K562 (cell line): Measurements from ENCODE around the gene PLTP. TPM values are rescaled to one million over a fixed set of nuclear protein-coding genes. Genes with fewer than 3 reads are reported as not detected.
A peak's percentile ranks its signal among the peaks of the same experiment; 100 is the strongest.

ENCODE experiments used
- CXXC5 ChIP-seq: fragments of 250-450 bp; sonication (Bioruptor Pico); IDR thresholded peaks from 2 replicates; pipeline ENCODE4 v1.8.0; 2022; ENCODE audit warnings: inconsistent platforms, mild to moderate bottlenecking, moderate library complexity
- DNMT1 ChIP-seq: fragments of 450-650 bp; IDR thresholded peaks from 2 replicates; pipeline ENCODE4 v1.6.1; 2016; ENCODE audit warnings: antibody characterized with exemption, mild to moderate bottlenecking
- ELF2 ChIP-seq: fragments of 250-450 bp; sonication (Bioruptor Pico); IDR thresholded peaks from 2 replicates; pipeline ENCODE4 v1.5.0; 2021; ENCODE audit warnings: mild to moderate bottlenecking
- ETV1 ChIP-seq: fragments of 450-650 bp; conservative IDR thresholded peaks from 2 replicates; pipeline ENCODE4 v1.6.1; 2016; ENCODE audit warnings: missing genetic modification characterization, control low read depth, low read depth, missing compliant biosample characterization
- FOSL1 ChIP-seq: fragments of 200-800 bp; sonication (Bioruptor generic); conservative IDR thresholded peaks from 2 replicates; pipeline ENCODE4 v1.6.1; 2016; ENCODE audit warnings: missing genetic modification characterization, missing compliant biosample characterization
- FOXJ2 ChIP-seq: fragments of 200-800 bp; sonication (Bioruptor generic); IDR thresholded peaks from 2 replicates; pipeline ENCODE4 v1.6.1; 2016; ENCODE audit warnings: missing genetic modification characterization, missing compliant biosample characterization
- GMEB1 ChIP-seq: fragments of 250-450 bp; sonication (Bioruptor Pico); IDR thresholded peaks from 2 replicates; pipeline ENCODE4 v1.4.0; 2020; ENCODE audit warnings: mild to moderate bottlenecking
- HDAC1 ChIP-seq, 2 experiments: fragments of 450-650 bp; IDR thresholded peaks; 2 replicates each; pipeline ENCODE4 v1.6.1; 2016 to 2017; ENCODE audit warnings: inconsistent platforms in 1 of 2, mild to moderate bottlenecking in 1 of 2, moderate library complexity in 1 of 2
- KDM5B ChIP-seq: fragments of 200-600 bp; sonication (generic); IDR thresholded peaks from 2 replicates; pipeline ENCODE4 v1.6.1; 2012; ENCODE audit warnings: low read depth, mild to moderate bottlenecking, moderate library complexity, low read length, control low read depth, inconsistent platforms; ENCODE audit not compliant: insufficient replicate concordance
- MIER1 ChIP-seq: fragments of 450-650 bp; IDR thresholded peaks from 2 replicates; pipeline ENCODE4 v1.6.1; 2016; ENCODE audit warnings: antibody characterized with exemption, mild to moderate bottlenecking, low read depth
- NCOA1 ChIP-seq: fragments of 450-650 bp; IDR thresholded peaks from 2 replicates; pipeline ENCODE4 v1.6.1; 2016; ENCODE audit warnings: low read depth
- NFRKB ChIP-seq: fragments of 450-650 bp; IDR thresholded peaks from 2 replicates; pipeline ENCODE4 v1.6.1; 2016; ENCODE audit warnings: low read depth
- NKRF ChIP-seq: fragments of 450-650 bp; IDR thresholded peaks from 2 replicates; pipeline ENCODE4 v1.6.1; 2016; ENCODE audit warnings: borderline replicate concordance
- PTTG1 ChIP-seq: fragments of 450-650 bp; IDR thresholded peaks from 2 replicates; pipeline ENCODE4 v1.6.1; 2016; ENCODE audit warnings: low read depth, mild to moderate bottlenecking, missing genetic modification characterization, missing compliant biosample characterization
- TAL1 ChIP-seq: fragments of 450-650 bp; IDR thresholded peaks from 2 replicates; pipeline ENCODE4 v1.6.1; 2016; ENCODE audit warnings: mild to moderate bottlenecking
- THAP12 ChIP-seq: fragments of 250-450 bp; sonication (Bioruptor Pico); IDR thresholded peaks from 2 replicates; pipeline ENCODE4 v1.9.0; 2021; ENCODE audit warnings: mild to moderate bottlenecking, inconsistent platforms
- ZBTB12 ChIP-seq: fragments of 250-450 bp; sonication (Bioruptor Pico); IDR thresholded peaks from 2 replicates; pipeline ENCODE4 v1.4.0; 2020
- ZNF507 ChIP-seq: conservative IDR thresholded peaks from 2 replicates; pipeline ENCODE4 v1.6.1; 2017; ENCODE audit warnings: missing genetic modification characterization, missing compliant biosample characterization
- ZNF830 ChIP-seq: fragments of 250-450 bp; sonication (Bioruptor Pico); IDR thresholded peaks from 2 replicates; pipeline ENCODE4 v1.5.0; 2021; ENCODE audit warnings: mild to moderate bottlenecking
- polyA plus RNA-seq, 8 experiments: library from polyadenylated mRNA; depleted of rRNA in 4 of 8; stranded (reverse) in 5 of 8; unstranded in 3 of 8; fragments of >200 nt; fragmentation: Nextera tagmentation in 2 of 8; fragmentation: Illumina TruSeq in 1 of 8; extraction: Ambion mirVana in 2 of 8; extraction: Trizol in 1 of 8; gene quantifications; 2 replicates each; pipeline versions ENCODE4 v1.2.1 to v1.2.3, GENCODE V29; 2011 to 2014; ENCODE audit warnings: inconsistent platforms in 1 of 8, missing spikeins in 1 of 8
- total RNA-seq, 7 experiments: library from RNA; depleted of rRNA in 6 of 7; stranded (reverse); fragments of >200 nt in 6 of 7; fragmentation: Illumina TruSeq in 2 of 7; extraction: Trizol in 2 of 7; gene quantifications; 2 replicates each; pipeline versions ENCODE4 v1.2.1 to v1.2.3, GENCODE V29; 2011 to 2021; ENCODE audit warnings: low replicate concordance in 1 of 7

PLTP gene
- total and polyA plus RNA-seq, 9 of the 15 experiments (the other 6 are each of a cell fraction or from before 2014, with no cell fraction given), result 2.8 to 29.3 (median 17.6) TPM

GRCh38 chr20:45880988-45881788 lies 30.8 kb downstream of the PLTP start, which contains the start of gene ZSWIM1 (continued):
- TF ChIP-seq NCOA1 (0 out of 2 replicates have a peak, but pooled peaks have one; percentile 37), ELF2 (CRISPR knock-in tag) (no peak), ZBTB12 (CRISPR knock-in tag) (peak; percentile 31; the same call in 1 of the 2 replicates), PTTG1 (tag) (0 out of 2 replicates have a peak, but pooled peaks have one; percentile 25), NFRKB (peak; percentile 91; the same call in 1 of the 2 replicates), NKRF (0 out of 2 replicates have a peak, but pooled peaks have one; percentile 44), ZNF507 (no peak), CXXC5 (CRISPR knock-in tag) (peak; percentile 46; the same call in 1 of the 2 replicates), GMEB1 (CRISPR knock-in tag) (no peak), THAP12 (CRISPR knock-in tag) (0 out of 2 replicates have a peak, but pooled peaks have one; percentile 41), TAL1 (no peak), MIER1 (0 out of 2 replicates have a peak, but pooled peaks have one; percentile 46), ETV1 (peak; percentile 34), FOSL1 (0 out of 2 replicates have a peak, but pooled peaks have one; percentile 16), ZNF830 (CRISPR knock-in tag) (0 out of 2 replicates have a peak, but pooled peaks have one; percentile 72), HDAC1 (IDR thresholded peaks at IDR 0.05) (peak in 1 of 2 experiments; percentile 71; a peak in 2 of 4 replicates), KDM5B (peak; percentile 93), DNMT1 (0 out of 2 replicates have a peak, but pooled peaks have one; percentile 22), FOXJ2 (tag) (0 out of 2 replicates have a peak, but pooled peaks have one; percentile 44)
